CD4-positive, alpha-beta T cell treated with Interferon gamma for 1 hour (primary cell): ENCODE data around the gene LDB3.
"Not testable (repeated sequence)": the region's sequence is repeated elsewhere in the genome, so short reads cannot be mapped to it uniquely, and the experiment has no call there.

Experiments used
- DNase-seq: peaks from one replicate; pipeline ENCODE4 v3.0.0-alpha.2; 2020

LDB3 gene

DNA sequence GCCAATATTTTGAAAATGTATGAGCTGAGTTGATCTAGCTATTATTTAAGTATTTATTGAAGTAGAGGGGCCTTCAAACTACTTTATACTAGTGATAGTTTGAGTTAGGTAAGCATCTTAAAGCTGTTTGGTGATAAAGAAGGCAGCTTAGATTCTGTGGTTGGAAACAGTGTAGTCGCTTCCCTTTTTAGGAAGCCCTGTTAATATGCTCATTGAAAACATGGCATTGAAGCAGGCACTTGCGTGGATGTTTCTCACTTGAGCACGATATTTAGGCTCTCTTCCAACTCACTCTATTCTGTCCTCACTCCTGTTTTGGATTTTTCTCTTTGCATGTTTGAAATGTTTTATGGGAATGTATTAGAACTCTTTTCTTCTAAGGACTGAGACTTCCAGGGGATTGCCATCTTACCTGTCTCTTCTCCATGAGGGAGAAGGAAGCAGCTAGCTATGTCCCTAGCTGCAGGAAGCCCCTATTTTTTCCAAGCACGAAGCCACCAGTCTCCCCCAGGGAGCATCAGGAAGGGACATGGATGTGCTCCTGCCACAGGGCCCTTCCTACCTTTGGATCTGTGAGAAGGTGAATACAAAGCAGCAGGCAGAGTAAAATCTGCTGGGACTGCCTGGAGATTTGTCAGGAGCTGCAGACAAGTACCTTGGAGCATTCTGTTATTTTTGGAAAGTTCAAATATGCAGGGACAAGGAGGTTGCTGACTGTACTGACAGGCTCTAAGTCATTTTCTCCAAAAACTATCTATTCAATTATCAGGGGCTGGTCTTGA lies 66.1 kb downstream of the LDB3 start:
- no peak for DNase-seq

DNA sequence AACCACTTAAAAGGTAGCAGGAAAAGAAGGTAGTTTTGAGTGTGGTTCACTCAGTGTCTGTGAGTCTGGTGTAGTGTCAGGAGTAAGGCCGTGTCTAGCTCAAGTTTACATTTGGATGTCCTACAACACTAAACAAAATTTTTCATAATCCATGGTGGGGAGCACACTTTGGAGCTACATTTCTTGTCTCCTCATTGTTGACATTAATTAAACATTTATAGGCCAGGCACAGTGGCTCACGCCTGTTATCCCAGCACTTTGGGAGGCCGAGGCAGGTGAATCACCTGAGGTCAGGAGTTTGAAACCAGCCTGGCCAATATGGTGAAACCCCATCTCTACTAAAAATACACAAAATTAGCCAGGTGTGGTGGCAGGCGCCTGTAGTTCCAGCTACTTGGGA lies 67.0 kb downstream of the LDB3 start:
- not testable (repeated sequence) for DNase-seq

DNA sequence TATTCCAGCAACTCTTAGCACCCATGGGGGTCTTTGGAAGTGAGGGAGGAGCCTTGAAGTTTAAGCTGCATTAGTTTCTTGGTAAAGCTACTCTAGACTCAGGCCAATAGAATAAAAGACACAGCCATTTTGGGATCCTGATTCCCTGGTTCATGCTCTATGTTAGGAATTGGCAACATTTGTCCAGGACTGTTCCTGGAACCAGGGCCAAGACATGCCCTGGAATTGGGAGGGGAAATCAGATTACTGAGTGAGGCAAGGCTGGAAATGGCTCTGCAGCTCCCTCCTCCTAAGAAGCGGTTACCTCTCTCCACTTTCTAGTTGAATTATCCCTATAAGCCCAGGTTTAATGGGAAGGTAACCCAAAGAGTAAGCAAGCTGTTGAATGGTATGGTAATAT lies 73.9 kb downstream of the LDB3 start:
- DNase-seq: no peak

DNA sequence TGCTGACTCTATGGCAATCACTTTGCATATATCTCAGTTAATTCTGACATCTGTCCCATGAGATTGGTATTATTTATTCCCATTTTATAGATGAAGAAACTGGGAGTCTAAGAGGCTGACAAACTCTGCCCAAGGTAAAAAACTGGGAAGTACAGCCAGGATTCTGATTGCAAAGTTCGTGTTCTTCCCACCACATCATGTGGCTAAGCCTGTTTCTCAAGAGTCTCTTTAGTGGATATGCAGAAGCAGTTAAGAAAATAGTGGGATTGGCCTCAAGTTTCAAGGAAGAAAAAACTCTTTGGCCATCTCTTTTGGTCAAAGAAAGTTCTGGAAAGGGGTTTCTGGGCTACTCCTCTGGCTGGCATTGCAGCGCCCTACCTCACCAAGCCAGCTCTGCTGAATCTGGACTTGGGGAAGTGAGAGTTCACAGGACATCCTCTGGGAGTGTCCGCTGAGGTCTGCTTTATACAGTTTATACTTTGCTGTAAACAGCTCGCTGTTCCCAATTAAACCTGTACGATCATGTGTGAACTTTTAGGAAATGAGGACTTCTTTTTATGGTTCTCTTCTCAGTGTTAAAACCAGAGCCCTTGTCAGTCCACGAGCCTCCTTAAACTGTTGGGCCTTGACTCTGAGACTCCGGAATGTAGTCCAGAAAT lies 75.9 kb downstream of the LDB3 start:
- no peak for DNase-seq

DNA sequence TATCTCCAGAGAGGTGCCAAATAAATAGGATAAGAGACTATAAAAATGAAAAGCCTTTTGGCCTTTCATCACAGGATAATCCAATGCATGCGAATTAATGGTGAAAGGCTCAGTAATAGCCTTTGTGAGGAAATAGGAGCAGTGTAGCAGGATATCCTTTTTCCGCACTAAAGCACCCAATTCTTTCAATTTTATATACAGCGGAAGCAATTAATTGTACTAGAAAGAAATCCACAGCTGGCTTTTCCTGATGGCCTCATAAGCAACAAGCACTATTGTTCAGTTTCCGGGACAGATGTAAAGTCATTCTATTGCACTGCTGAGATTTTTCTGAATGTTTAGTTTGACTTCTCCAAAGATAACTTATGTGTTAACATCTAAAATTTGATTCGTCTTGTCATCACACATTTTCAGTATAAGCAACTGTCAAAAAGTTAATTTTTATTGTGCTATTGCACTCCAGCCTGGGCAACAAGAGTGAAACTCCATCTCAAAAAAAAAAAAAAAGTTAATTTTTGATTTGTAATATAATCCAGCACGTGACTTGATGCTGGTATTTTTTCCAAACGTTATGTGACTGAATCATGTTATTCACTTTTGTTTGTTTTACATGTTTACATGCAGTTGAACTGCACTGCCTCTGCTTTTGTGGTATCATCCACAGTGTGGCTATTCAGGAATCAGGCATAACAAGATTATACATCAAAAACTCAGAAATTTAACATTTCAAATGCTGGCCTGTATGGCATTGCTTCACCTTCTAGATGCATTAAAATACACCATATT lies 79.7 kb downstream of the LDB3 start:
- no peak for DNase-seq

DNA sequence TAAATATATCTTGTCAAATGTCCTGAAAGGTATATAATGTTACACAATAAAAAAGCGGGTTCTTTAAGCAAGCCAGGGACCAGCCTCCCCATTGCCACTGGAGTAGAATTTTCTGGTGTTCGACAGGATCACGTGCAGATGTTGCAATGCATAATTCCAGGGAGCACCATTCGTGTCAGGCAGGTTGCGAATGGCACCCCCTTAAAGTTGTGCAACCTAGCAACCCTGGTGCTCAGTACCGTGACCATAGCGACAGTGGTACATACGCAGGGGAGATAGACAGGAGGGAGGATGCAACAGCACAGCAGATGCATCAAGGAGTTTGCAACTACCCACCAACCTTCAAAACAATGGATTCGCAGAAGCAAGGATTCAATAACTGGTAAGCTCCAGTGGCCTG lies 81.5 kb downstream of the LDB3 start:
- DNase-seq: no peak

DNA sequence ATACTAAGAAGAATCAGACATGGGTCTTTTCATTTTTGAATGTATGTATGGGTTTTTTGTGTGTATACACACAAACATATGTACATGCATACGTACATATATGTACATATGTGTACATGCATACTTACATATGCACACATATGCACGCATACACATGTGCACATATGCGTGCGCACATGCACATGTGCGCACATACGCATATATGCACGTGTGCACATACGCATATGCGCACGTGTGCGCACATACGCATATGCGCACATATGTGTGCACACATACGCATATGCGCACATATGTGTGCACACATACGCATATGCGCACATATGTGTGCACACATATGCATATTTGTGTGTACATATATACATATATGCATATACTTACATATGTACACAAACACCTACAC lies 83.2 kb downstream of the LDB3 start:
- no peak for DNase-seq

DNA sequence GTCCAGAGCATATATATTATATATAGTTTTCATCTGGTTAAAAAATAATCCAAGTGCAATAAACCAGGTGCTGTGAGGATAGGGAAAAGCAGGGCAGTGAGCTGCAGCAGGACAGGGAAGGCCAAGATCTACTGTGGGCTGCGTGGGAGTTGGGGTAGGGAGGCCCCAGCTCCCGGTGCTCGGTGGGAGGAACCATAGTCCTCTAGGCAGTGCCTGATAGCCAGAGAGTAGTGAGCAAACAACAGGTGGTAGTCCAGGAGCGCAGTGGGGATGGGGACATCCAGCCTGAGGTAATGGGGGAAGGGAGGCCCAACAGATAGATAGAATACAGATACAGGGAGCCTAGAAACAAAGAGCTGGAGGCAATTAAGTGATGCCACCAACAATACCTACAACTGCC lies 84.0 kb downstream of the LDB3 start:
- no peak for DNase-seq

DNA sequence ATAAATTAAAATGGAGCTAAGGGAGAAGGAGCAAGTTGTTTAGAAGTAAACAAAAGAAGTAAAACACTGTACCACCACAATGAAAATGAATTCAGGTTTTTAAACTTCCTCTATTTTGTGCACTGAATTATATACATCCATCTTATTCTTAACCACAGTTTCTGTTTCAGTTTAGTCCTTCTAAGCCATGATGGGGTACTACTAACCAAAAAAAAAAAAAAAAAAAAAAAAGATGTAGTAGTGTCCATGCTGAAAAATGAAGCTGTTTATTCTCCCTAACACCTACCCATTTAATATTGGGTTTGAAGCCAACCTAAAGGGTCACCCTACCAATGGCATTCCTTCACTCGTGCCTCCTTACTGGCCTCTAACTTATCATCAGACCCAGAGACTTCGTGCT lies 84.7 kb downstream of the LDB3 start:
- DNase-seq: no peak

DNA sequence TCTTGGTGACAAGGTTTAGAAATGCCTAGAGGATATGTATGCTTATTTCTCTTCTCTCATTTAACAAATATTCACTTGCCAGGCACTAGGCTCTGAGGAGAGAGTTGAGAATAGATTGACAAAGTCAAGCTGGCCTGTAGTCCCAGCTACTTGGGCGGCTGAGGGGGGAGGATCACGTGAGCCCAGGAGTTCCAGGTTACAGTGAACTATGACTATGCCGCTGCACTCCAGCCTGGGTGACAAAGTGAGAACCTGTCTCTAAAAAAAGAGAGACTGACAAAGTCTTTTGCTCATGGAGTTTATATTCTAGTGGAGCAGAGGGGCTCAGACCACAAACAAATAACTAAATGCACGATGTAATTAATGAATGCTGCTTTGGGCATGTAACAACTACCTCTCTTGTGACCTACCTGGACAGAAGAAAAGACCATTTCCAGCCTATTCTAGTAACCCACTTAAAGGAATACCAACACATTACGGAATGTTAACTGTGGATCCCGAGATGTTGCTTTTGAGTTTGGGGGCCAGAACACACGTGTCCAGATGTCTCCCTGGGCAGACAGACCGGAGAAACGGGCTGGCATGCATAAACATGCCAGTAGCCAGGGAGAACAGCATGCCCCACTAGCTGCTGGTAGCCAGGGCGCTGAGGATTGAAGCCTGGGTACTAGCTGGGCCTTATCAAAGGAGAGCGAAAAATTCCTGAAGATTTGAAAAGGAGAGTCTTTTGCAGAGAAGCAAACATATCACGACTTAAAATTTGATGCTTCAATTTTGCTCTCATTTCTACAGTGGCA lies 85.5 kb downstream of the LDB3 start:
- no peak for DNase-seq

DNA sequence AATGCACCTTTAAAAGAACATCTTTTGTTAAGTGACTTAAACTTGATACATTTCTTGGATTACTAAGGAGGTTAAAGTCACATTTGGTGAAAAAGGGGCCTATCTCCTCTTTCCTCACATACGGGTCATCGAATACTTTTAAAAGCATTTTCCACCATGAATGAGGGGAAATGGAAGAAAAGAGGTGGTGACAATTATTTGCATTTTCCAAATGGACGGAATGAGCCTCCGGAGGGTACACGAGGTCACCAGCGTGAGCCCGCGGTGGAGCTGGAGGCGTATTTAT lies 87.1 kb downstream of the LDB3 start:
- no peak for DNase-seq

DNA sequence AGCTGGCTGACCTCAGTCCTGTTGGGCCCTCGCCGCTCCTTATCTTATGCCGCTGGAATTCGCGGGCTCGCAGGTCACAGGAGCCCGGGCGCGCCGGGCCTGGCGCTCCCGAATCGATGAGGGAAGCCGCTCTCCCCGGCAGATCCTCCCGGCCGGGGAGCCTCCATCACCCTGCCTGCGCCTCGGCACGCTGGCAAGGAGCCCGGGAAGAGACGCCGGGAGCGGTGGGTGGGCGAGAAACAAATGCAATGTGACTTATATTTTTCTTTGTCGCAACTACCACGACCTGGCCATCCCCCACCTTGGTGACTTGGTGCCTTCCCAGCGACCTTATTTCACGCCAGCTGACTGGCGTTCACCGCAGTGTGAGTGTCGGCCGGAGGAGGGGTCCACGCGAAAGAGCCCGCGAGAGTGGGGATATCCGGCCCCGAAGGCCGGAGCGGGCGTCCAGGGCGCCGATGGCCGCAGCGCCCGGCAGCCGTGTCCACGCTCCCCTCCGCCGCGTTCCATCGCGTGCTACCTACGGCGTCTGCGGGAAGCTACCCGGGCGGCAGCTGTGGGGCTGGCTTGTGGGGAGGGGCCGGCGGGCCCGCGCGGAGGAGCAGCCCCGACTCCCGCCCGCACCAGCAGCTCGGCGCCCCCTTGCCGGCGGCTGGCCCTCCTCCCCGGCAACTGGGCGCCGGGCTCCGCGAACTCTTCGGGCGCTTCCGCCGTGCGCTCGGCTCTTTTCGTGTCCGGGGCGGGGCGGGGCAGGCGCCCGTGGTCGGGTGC lies 87.6 kb downstream of the LDB3 start:
- peak; percentile 83 for DNase-seq

DNA sequence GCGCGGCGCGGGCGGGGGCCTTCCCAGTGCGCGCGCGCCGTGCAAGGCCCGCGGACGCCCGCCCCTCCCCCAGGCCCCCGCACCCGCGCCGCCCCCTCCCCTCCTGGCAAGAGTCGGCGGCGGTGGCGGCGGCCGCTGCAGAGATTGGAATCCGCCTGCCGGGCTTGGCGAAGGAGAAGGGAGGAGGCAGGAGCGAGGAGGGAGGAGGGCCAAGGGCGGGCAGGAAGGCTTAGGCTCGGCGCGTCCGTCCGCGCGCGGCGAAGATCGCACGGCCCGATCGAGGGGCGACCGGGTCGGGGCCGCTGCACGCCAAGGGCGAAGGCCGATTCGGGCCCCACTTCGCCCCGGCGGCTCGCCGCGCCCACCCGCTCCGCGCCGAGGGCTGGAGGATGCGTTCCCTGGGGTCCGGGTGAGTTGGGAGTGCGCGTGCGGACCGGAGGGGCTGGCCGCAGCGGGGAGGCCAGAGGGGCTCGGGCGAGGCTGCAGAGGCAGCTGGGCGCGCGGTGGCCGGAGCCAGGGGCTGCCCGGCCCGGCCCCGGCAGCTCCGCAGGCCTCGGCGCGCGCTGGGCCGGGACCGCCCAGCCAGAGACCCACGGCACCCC lies 88.3 kb downstream of the LDB3 start, which contains the start of gene BMPR1A:
BMPR1A (plus strand) TSS at position 109 of the 602 bp plus-strand sequence. CDS start 119,400 bp downstream, outside the sequence.
- DNase-seq: no peak

DNA sequence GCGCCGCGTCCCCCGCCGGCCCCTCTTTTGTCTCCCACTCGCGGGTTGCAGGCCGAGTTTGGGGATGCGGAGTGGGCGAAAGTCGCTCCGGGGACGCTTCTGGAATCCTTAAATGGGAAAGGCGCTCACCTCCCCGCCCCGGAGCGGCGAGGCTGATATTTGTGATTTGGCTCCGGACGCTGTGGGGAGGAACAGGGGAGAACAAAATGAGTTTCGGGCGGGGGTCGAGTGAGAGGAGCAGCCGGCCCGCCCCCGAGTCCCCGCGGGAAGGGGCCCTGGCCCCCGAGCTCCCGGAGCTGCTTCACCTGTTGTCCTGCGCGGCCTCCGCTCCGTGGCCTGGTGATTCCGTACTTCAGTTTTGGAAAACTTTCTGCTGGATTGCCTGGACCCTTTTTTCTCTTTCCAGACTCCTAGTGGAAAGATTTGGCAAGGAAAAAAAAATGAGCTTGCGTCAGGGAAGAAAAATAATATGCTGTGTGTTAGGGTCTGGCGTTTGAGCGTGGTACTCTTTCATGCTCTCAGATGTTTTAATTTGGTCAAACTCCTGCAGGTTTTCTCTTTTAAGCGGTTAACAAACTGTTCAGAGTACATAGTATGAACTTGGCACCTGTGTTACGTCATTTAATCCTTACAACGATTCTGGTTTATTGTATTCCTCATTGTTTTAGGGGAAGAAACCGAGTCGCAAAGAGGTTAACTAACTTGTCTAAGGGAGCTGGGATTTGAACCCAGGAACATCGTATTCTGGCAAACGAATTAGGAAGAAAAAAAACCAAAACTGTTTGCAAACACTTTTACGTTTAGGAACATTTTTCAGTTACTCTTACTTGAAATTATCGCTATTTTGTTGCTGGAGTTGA lies 89.0 kb downstream of the LDB3 start:
- no peak for DNase-seq

DNA sequence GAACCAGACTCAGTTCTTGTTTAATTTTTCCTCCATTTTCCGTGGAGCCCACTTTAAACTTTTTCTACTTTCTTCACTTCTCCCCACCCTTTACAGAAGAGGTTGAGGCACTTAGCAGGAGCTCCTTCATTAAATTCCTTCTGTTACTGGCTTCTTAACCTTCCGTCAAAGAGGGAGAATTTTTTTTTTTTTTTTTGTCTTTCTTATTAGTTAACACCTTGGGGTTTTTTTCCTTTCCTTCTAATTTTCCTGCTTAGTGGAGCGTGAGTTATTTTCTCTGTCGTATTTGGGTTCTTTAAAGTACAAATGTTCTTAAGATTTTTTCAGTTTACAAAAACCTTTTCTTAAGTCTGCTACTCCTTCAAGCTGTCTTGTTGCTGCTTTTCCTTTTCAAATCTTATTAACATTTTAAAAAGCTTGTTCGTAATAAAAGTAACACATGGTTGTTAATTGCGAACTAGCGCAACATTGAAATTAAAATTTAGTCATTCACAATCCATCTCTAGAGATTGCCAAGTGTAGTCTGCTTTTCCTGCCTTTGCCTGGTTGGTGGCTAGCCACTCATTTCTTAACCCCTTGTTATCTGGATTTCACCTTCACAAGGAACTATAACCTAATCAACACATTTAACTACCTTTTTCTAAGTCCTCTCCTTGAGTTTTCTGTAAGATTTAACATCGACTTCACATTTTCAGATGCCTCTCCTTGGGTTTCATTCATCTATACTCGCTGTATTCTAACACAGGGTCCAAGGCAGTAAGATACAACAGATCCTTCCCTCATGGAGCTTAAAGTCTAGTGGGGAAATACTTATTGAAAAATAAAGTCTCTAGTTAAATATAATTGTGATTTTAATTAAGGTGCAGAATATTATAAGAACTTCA lies 90.1 kb downstream of the LDB3 start:
- no peak for DNase-seq

DNA sequence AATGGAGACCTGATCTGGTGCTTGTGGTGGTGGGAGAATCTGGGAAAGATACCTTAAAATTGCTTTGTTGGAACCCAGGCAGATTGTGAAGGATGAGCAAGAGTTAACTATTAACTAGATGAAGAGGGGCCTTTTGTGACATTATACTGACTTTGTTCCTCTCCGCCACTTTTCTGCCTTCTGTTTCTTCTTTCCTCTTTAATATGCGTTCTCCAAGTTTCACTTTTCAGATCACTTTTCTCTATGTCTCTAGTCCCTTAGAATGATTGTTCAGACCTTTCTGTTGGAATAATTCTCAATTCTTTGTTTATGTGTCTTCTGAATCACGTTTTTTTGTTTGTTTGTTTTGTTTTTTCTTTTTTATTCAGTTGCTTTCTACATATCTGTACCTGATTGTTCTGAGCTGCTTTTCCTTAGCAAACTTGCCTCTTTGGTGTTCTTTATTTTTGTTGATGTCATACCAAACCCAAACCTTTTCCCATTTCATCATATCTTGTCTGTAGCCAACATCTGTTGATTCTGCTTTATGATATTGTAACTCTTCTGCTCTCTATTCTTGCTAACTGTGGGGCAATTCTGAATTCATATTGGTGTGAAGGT lies 90.9 kb downstream of the LDB3 start:
- DNase-seq: no peak

DNA sequence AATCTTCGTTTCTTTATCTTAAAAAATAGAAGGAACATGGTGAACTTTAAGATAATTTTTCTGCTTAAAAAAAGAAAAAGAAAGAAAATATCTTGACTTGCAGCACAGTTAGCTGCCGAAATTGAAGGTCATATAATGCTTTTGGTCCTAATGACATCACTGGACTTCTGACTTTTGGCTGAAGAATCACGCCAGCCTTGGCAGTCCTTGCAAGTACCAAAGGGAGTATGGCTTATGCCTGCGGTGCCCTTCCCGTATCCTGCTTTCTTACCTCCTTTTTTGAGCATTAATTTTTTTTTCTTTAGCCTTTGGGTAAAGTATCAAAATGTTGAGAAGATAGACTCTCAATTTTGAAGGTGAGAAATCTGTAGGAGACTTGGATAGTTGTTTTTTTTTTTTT lies 95.1 kb downstream of the LDB3 start:
- no peak for DNase-seq

DNA sequence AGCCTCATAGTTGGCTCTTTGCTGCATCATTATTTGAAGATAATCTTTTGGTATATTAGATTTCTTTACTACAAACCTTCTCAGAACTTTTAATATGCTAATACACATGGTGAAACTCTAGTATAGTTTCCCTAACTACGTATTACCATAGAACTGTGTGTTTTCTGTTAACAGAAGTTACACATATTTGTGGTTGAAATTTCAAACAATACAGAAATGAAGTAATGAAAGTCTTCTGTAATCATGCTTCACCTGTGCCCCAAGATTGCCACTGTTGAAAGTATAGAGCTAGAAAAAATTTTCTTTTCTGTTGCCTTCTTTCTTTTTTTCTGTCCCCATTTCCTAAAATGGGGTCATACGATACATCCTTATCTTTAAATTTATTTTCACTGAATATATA lies 97.2 kb downstream of the LDB3 start:
- DNase-seq: no peak

DNA sequence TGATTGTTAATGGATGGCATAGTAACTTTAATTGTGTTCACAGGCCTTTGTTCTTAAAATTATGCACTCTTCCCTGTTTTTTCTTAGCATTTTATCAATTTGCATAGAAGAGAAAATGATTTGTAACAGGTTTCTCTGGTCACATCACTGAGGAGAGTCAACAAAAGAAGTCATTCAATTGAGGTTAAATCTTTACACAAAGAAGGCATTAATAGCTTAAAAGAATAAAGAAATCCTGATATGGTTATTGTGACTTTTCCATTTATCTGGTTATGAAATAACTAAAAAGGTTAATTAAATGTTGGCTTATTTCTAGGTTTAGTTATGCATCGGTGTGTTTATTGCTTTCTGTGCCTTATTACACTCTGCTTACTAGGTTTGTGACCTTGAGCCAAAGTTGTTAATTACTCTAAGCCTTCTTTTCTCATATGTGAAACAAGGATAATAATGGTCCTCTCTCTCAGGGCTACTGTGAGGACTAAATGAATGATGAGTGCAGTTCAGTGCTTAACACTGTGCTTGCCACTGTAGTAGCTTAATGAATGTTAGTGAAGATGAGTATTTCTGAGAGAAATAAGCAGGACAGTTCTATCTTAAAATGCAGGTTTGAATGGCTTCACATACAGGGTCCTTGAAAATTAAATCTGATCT lies 100.2 kb downstream of the LDB3 start:
- DNase-seq: no peak
